GM12878 (cell line): ENCODE data around the gene TSR3. TPM values are rescaled to one million over a fixed set of nuclear protein-coding genes. Genes with fewer than 3 reads are reported as not detected.

Experiments
- ATF7 ChIP-seq: fragments of 450-650 bp; IDR thresholded peaks from 2 replicates; pipeline ENCODE4 v1.6.1; 2016; ENCODE audit warnings: low read depth, mild to moderate bottlenecking
- BHLHE40 ChIP-seq, 2 experiments: fragments of 450-650 bp in 1 of 2; IDR thresholded peaks; 2 replicates each; pipeline ENCODE4 v1.6.1; 2011 to 2017; ENCODE audit warnings: low read depth in 2 of 2, borderline replicate concordance in 1 of 2, improper control_type of control experiment in 1 of 2, low read length in 1 of 2, mild to moderate bottlenecking in 1 of 2
- BRCA1 ChIP-seq: IDR thresholded peaks from 2 replicates; pipeline ENCODE4 v1.6.1; 2011; ENCODE audit warnings: low read depth, low read length, improper control_type of control experiment
- FOXK2 ChIP-seq: fragments of 450-650 bp; IDR thresholded peaks from 2 replicates; pipeline ENCODE4 v1.6.1; 2017; ENCODE audit warnings: mild to moderate bottlenecking, moderate library complexity
- GATAD2B ChIP-seq: fragments of 450-650 bp; conservative IDR thresholded peaks from 2 replicates; pipeline ENCODE4 v1.6.1; 2017; ENCODE audit warnings: low read depth, mild to moderate bottlenecking, moderate library complexity
- MTA2 ChIP-seq: fragments of 450-650 bp; IDR thresholded peaks from 2 replicates; pipeline ENCODE4 v1.6.1; 2016; ENCODE audit warnings: low read depth, mild to moderate bottlenecking, moderate library complexity
- NFXL1 ChIP-seq: fragments of 450-650 bp; IDR thresholded peaks from 2 replicates; pipeline ENCODE4 v1.6.1; 2017; ENCODE audit warnings: antibody characterized with exemption, mild to moderate bottlenecking, borderline replicate concordance
- POLR2AphosphoS5 ChIP-seq: IDR thresholded peaks from 2 replicates; pipeline ENCODE4 v1.6.1; 2011; ENCODE audit warnings: mild to moderate bottlenecking, low read length, inconsistent platforms
- RB1 ChIP-seq: fragments of 450-650 bp; formaldehyde crosslinking; IDR thresholded peaks from 2 replicates; pipeline ENCODE4 v1.6.1; 2017; ENCODE audit warnings: mild to moderate bottlenecking, borderline replicate concordance
- SIN3A ChIP-seq: IDR thresholded peaks from 2 replicates; pipeline ENCODE4 v1.6.1; 2012; ENCODE audit warnings: low read depth, low read length, improper control_type of control experiment
- SUZ12 ChIP-seq: fragments of 200-600 bp; sonication (generic); IDR thresholded peaks from one replicate; pipeline ENCODE4 v1.6.1; 2018; ENCODE audit warnings: antibody characterized with exemption, mild to moderate bottlenecking; ENCODE audit not compliant: unreplicated experiment
- polyA plus RNA-seq, 11 experiments: library from polyadenylated mRNA; depleted of rRNA in 4 of 11; unstranded in 6 of 11; stranded (reverse) in 5 of 11; fragments of >200 nt; fragmentation: Nextera tagmentation in 4 of 11; fragmentation: Illumina TruSeq in 1 of 11; extraction: Ambion mirVana in 4 of 11; extraction: Trizol in 1 of 11; gene quantifications; 1 replicate in 1 of 11; 2 replicates in 10 of 11; pipeline versions ENCODE4 v1.2.1 to v1.2.3, GENCODE V29; 2011 to 2016; ENCODE audit warnings: inconsistent platforms in 2 of 11, missing spikeins in 2 of 11, low read depth in 1 of 11
- total RNA-seq, 4 experiments: library from RNA; depleted of rRNA in 3 of 4; stranded (reverse); fragments of >200 nt in 3 of 4; fragmentation: Illumina TruSeq in 1 of 4; extraction: Trizol in 1 of 4; gene quantifications; 2 replicates each; pipeline versions ENCODE4 v1.2.1 to v1.2.3, GENCODE V29; 2013 to 2021
- TF ChIP-seq, protein P1 (sequence below): fragments of 450-650 bp; IDR thresholded peaks from 2 replicates; pipeline ENCODE4 v1.6.1; 2016; ENCODE audit warnings: mild to moderate bottlenecking, moderate library complexity, borderline replicate concordance
- TF ChIP-seq, protein P2 (sequence below): fragments of 450-650 bp; IDR thresholded peaks from 2 replicates; pipeline ENCODE4 v1.6.1; 2016; ENCODE audit warnings: mild to moderate bottlenecking
- TF ChIP-seq, protein P3 (sequence below): IDR thresholded peaks from 2 replicates; pipeline ENCODE4 v1.6.1; 2012; ENCODE audit warnings: low read depth, low read length, improper control_type of control experiment
- TF ChIP-seq, protein P4 (sequence below): fragments of 450-650 bp; formaldehyde crosslinking; IDR thresholded peaks from 2 replicates; pipeline ENCODE4 v1.4.0; 2022; ENCODE audit warnings: mild to moderate bottlenecking, moderate library complexity

The TSR3 gene
- total and polyA plus RNA-seq, 10 of the 15 experiments (the other 5 are each of a cell fraction or from before 2014, with no cell fraction given) = 3.4 to 108 (median 46.9) TPM

DNA sequence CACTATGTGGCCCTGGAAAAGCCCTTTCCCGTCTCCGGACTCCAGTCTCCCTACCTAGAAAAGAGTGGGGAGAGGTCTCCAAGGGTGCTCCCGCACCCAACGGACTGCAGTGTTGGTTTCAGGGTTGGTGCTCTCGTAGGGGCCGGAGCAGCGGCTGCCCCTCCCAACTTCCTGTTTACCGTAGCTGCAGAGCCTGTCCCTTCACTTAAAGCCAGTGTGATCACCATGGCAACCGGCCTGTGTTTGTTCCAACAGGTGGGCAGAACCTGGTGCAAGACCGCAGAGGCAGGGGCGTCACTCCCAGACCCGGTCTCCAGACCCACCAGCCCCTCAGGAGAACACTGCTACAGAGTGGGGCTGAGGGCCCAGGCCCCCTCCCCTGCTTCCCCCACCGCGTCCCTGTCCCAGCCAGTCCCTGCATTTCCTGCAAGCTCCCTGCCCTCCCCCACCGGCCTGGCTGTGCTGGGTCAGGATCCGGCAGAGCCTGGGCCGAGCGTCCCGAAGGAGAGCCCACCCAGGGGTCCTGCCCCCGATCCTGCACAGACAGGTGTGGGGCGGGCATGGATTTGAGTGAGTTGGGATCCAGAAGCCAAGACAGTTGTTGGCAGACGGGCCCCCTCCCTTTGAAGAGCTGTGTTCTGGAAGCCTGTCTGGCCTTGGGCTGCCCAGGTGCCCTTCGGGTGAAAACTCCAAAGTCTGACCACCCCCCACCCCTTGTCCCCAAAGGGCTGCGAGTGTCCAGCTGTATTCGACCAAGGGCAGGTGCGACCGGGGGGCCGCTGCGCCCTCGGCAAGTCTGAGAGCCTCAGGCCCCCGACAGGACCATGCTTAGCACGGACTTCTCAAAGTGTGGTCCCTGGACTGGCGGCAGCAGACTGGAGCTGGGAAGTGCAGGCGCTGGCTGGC, 19.7 kb downstream of the TSR3 start (continued):
- TF ChIP-seq, protein P1, sequence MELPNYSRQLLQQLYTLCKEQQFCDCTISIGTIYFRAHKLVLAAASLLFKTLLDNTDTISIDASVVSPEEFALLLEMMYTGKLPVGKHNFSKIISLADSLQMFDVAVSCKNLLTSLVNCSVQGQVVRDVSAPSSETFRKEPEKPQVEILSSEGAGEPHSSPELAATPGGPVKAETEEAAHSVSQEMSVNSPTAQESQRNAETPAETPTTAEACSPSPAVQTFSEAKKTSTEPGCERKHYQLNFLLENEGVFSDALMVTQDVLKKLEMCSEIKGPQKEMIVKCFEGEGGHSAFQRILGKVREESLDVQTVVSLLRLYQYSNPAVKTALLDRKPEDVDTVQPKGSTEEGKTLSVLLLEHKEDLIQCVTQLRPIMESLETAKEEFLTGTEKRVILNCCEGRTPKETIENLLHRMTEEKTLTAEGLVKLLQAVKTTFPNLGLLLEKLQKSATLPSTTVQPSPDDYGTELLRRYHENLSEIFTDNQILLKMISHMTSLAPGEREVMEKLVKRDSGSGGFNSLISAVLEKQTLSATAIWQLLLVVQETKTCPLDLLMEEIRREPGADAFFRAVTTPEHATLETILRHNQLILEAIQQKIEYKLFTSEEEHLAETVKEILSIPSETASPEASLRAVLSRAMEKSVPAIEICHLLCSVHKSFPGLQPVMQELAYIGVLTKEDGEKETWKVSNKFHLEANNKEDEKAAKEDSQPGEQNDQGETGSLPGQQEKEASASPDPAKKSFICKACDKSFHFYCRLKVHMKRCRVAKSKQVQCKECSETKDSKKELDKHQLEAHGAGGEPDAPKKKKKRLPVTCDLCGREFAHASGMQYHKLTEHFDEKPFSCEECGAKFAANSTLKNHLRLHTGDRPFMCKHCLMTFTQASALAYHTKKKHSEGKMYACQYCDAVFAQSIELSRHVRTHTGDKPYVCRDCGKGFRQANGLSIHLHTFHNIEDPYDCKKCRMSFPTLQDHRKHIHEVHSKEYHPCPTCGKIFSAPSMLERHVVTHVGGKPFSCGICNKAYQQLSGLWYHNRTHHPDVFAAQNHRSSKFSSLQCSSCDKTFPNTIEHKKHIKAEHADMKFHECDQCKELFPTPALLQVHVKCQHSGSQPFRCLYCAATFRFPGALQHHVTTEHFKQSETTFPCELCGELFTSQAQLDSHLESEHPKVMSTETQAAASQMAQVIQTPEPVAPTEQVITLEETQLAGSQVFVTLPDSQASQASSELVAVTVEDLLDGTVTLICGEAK = peak; percentile 49; the same call in 1 of the 2 replicates
- TF ChIP-seq RB1 (no peak), ATF7 (no peak), POLR2AphosphoS5 (peak; percentile 52; the same call in 1 of the 2 replicates), SIN3A (no peak), MTA2 (peak; percentile 42; the same call in 1 of the 2 replicates), BRCA1 (no peak), SUZ12 (peak; percentile 10), BHLHE40 (IDR thresholded peaks at IDR 0.05; ENCODE audit: borderline replicate concordance in 1 of 2, low read depth in 2 of 2, low read length in 1 of 2) (peak in 1 of 2 experiments; percentile 20; a peak in 1 of 4 replicates), FOXK2 (peak; percentile 78), NFXL1 (0 out of 2 replicates have a peak, but pooled peaks have one; percentile 5), GATAD2B (0 out of 2 replicates have a peak, but pooled peaks have one; percentile 36)
- TF ChIP-seq, protein P2, sequence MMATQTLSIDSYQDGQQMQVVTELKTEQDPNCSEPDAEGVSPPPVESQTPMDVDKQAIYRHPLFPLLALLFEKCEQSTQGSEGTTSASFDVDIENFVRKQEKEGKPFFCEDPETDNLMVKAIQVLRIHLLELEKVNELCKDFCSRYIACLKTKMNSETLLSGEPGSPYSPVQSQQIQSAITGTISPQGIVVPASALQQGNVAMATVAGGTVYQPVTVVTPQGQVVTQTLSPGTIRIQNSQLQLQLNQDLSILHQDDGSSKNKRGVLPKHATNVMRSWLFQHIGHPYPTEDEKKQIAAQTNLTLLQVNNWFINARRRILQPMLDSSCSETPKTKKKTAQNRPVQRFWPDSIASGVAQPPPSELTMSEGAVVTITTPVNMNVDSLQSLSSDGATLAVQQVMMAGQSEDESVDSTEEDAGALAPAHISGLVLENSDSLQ = peak; percentile 80
- TF ChIP-seq, protein P3, sequence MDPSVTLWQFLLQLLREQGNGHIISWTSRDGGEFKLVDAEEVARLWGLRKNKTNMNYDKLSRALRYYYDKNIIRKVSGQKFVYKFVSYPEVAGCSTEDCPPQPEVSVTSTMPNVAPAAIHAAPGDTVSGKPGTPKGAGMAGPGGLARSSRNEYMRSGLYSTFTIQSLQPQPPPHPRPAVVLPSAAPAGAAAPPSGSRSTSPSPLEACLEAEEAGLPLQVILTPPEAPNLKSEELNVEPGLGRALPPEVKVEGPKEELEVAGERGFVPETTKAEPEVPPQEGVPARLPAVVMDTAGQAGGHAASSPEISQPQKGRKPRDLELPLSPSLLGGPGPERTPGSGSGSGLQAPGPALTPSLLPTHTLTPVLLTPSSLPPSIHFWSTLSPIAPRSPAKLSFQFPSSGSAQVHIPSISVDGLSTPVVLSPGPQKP = 0 out of 2 replicates have a peak, but pooled peaks have one; percentile 33
- TF ChIP-seq, protein P4, sequence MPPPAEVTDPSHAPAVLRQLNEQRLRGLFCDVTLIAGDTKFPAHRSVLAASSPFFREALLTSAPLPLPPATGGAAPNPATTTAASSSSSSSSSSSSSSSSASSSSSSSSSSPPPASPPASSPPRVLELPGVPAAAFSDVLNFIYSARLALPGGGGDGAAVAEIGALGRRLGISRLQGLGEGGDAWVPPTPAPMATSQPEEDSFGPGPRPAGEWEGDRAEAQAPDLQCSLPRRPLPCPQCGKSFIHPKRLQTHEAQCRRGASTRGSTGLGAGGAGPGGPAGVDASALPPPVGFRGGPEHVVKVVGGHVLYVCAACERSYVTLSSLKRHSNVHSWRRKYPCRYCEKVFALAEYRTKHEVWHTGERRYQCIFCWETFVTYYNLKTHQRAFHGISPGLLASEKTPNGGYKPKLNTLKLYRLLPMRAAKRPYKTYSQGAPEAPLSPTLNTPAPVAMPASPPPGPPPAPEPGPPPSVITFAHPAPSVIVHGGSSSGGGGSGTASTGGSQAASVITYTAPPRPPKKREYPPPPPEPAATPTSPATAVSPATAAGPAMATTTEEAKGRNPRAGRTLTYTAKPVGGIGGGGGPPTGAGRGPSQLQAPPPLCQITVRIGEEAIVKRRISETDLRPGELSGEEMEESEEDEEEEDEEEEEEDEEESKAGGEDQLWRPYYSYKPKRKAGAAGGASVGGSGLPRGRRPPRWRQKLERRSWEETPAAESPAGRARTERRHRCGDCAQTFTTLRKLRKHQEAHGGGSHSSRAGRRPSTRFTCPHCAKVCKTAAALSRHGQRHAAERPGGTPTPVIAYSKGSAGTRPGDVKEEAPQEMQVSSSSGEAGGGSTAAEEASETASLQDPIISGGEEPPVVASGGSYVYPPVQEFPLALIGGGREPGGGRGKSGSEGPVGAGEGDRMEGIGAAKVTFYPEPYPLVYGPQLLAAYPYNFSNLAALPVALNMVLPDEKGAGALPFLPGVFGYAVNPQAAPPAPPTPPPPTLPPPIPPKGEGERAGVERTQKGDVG (CRISPR knock-in tag) = no peak
